Dedifferentiated amniotic fluid mesenchymal stem cell (primary cell): ENCODE measurements around the gene CNTRL.
"Not testable (repeated sequence)": the region's sequence is repeated elsewhere in the genome, so short reads cannot be mapped to it uniquely, and the experiment has no call there.

Experiments
- DNase-seq: peaks from one replicate; pipeline ENCODE4 v3.0.0-alpha.2; 2016; ENCODE audit errors: extremely low spot score

Gene CNTRL

DNA sequence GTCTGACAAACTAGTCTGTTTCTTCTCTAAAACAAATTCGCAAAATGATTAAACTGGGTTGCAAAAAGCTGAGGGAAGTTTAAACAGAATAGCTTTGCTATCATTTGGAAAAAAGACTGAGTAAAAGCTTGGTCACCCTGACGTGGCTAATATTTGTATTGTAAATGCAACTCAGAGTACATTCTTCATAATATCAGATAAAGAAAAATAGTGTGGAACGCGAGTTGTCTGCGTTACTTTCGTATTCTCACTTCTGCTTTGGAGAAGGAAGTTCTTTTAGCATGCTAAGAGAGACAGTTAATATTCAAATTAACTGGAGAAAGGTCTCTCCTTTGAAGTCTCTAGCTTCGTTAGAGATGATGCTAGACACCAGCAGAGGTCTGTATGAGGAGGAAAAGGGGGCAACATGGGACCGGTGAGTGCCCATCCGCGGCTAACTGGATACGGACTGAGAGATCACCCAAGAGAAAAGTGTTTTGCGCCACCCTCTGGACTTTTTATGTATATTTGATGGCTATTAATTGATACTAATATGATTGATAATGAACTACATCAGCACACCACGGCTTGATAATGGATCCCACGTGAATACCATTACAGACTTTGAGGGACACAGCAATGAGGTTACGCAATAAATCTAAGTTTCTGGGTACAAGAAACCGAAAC is 2.9 kb upstream of the CNTRL start:
- no peak for DNase-seq

DNA sequence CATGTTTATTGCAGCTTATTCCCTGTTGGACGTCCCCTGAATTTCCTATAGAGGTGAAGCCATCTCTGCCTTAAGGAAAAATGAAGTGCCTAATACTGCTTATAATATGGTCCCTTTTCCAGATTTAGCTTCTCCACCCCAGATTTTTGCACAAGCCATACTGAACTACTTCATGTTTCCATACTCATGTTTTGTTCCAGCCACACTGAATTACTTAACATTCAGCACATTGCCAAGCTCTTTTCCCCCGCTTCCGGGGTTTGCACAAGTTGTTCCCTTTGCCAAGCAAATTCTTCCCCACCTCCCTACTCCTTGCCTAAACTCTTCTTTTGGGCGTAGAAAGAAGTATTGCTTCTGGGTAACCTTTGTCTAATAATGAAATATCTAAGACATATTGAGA is 1.7 kb upstream of the CNTRL start:
- DNase-seq = no peak

DNA sequence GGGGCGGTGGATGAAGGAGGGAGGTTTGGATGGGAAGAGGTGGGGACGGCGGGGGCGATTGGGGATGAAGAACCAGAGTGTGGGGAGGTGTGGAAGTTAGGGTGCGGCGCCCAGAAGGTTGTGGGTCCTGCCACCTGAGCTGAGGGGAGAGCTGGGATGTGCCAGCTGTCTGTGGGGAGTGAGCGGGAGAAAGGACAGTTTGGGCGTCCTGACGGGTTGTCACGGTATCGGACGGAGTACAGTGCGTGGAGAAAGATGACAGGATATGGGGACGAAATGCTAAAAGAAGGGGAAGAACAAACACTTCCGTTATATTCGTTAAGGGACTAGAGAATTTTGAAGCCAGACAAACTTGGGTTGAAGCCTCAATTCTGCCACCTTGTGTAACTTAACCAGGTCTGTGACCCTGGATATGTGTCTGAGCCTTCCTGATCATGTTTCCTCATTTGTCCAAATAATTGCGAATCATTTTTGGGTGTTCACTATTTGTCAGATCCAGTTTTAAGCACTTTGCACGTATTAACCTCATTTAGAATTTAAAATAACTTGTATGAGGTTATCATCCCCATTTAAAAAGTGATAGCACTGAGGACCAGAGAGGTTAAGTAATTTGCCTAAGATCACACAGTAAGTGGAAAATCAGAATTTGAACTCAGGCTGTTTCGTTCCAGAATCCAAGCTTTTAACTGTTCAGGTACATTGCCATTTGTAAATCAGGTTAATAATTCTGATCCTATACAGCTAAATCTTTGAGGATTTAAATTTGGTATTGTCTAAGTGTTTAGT is 689 bp downstream of the CNTRL start:
- no peak for DNase-seq

DNA sequence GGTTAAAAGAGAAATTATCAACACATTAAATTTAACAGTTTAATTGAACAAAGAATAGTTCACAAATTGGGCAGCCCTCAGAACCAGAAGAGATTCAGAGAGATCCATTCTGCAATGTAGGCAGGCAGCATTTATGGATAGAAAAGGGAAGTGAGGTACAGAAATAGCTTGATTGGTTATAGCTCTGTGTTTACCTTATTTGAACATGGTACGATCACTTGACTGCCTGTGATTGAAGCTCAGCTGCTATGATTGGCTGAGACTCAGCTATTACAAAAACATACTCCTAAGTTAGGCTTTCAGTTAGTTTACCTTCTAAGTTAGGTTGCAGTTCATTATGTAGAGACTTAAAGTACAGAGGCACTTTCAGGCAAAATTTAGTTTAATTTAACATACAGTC is 7.3 kb downstream of the CNTRL start:
- DNase-seq = no peak

GRCh38 chr9:121085661-121086060 is 10.9 kb downstream of the CNTRL start:
- DNase-seq = no peak

DNA sequence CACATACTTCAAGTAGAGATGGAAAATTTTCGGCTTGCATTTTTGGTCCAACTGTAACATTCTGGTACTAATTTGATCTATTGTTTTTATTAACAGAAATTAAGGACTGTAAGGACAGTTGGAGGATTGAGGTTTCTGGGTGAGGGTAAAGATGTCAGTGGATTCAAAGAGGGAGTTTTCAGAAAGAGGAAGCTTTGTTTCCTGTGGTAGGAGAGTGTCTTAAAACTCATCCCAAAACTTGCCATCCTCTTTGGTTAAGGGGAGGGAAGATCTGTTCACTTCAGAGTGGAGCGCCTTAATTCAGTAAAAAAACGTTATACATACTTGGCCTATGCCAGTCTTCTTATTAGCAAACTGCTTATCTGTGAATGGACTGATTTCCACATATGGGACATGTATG is 13.8 kb downstream of the CNTRL start:
- DNase-seq = no peak

GRCh38 chr9:121090743-121091142 is 16.0 kb downstream of the CNTRL start:
- DNase-seq = not testable (repeated sequence)

GRCh38 chr9:121095057-121095456 is 20.3 kb downstream of the CNTRL start:
- no peak for DNase-seq

DNA sequence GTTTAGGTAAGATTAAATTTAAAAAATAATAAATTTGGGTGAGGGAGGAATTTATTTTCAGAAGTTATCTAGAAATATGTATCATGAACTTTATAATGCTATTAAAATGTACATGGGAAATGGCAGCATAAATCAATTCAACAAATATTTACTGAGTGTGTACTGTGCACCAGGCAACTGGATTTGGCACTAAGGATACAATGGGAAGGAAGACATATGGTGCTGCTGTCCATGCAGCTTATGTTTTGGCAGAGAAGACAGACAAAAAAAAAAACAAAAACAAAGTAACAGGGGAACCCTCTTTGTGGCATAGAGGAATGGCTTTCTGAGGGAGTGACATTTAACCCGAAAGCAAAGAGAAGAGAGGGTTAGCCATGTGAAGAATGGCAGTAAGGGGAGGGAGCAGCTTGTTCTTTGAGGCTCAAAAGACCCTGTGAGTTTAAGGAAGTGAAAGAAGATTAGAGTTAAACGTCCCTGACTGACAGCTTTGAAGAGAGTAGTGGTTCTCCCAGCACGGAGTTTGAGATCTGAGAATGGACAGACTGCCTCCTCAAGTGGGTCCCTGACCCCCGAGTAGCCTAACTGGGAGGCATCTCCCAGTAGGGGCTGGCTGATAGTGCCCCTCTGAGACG is 23.9 kb downstream of the CNTRL start:
- no peak for DNase-seq

DNA sequence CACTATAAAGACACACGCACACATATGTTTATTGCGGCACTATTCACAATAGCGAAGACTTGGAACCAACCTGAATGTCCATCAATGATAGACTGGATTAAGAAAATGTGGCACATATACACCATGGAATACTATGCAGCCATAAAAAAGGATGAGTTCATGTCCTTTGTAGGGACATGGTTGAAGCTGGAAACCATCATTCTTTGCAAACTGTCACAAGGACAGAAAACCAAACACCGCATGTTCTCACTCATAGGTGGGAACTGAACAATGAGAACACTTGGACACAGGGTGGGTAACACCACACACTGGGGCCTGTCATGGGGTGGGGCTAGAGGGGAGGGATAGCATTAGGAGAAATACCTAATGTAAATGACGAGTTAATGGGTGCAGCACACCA is 29.3 kb downstream of the CNTRL start:
- not testable (repeated sequence) for DNase-seq

DNA sequence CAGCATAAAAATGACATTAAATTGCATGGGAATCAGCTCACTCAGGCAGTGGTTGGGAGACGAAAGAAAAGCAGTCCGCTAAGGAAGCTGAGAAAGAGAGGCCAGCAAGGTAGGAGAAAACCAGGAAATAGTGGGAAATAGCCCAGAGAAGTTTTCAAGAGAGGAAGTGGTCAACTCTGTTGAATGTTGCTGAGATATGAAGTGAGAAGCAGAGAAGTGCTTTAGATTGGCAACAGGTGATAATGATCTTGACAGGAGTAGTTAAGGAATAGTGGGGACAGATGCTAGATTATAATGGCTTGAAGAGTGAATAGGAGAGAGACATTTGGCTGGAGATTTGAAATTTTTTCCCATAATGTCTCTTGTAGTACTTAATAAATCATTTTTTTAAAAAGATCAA is 30.8 kb downstream of the CNTRL start:
- DNase-seq = no peak

- DNase-seq = no peak
Observed at GRCh38 chr9:121107029-121107428, 32.3 kb downstream of the CNTRL start.

GRCh38 chr9:121107881-121108280 is 33.1 kb downstream of the CNTRL start:
- no peak for DNase-seq

- no peak for DNase-seq
Observed at GRCh38 chr9:121115466-121115865, 40.7 kb downstream of the CNTRL start.

DNA sequence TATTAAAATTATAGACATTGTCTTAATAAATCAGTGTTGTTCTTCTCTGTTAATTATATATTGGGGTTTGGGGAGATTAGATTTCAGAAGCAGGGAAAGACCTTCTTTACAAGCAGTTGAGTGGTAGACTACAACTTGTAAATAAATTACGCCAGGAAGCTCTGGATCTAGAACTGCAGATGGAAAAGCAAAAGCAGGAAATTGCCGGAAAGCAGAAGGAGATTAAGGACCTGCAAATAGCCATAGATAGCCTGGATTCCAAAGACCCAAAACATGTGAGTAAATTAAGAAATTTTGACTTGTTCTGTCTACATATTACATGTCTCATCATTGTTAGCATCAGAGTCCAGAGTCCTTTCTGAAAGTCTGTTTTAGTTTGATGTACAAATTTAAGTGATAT is 43.5 kb downstream of the CNTRL start:
- DNase-seq = no peak

GRCh38 chr9:121120386-121120785 is 45.6 kb downstream of the CNTRL start:
- no peak for DNase-seq

GRCh38 chr9:121121582-121122087 is 46.9 kb downstream of the CNTRL start:
- DNase-seq = peak; percentile 98

DNA sequence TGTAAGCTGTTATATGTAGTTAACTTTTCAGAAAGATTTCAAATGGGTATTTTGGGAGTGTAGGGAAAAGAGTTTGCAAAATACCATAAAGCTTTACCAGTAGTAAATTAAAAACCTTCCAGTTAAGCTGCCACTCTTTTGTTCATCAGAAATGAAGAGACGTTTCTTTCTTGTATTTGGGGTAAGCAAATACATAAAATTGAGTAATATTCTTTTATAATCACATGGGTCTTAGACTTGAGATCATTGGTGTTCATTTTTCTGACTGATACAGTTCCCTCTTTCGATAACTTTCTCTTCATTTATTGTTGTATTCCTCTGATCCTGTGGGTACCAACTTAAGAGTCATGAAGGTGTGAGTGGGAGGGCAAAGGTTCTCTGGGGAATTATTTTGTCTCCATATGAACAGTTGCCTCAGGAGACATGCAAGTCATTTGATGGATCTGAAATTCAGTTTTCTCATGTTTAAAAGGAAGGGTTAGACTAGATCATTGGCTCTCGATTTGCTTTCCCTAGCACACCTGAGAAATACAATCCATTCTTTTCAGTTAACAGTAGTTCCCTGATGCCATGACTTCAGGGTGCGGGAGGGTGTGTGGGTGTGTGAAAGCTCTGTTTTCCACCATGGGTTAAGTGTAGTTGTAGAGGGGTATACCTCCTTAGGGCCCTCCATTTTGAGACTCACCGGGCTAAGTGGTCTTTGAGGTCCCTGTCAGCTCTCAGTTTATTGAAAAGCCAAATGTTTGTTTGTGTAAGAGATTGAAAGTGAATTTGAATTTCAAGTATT is 47.7 kb downstream of the CNTRL start:
- DNase-seq = no peak

GRCh38 chr9:121123816-121124535 is 49.2 kb downstream of the CNTRL start:
- no peak for DNase-seq

DNA sequence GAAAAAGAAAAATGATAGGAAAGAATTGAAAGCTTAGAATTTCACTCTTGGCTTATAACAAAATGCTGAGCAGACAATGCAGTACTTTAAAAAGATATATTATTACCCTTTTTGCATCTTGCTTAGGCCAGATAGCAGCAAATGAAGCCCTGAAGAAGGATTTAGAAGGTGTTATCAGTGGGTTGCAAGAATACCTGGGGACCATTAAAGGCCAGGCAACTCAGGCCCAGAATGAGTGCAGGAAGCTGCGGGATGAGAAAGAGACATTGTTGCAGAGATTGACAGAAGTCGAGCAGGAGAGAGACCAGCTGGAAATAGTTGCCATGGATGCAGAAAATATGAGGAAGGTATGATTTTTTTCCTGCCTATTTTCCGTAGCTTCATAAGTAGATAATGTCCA is 50.8 kb downstream of the CNTRL start:
- no peak for DNase-seq

DNA sequence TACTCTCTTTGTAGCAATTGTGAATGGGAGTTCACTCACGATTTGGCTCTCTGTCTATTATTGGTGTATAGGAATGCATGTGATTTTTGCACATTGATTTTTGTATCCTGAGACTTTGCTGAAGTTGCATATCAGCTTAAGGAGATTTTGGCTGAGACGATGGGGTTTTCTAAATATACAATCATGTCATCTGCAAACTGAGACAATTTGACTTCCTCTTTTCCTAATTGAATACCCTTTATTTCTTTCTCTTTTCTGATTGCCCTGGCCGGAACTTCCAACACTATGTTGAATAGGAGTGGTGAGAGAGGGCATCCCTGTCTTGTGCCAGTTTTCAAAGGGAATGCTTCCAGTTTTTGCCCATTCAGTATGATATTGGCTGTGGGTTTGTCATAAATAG is 54.6 kb downstream of the CNTRL start:
- DNase-seq = not testable (repeated sequence)
